H1 (cell line): ENCODE measurements around the gene ADCY9. TPM values are rescaled to one million over a fixed set of nuclear protein-coding genes. Genes with fewer than 3 reads are reported as not detected.

Source experiments
- CTCF ChIA-PET: fragments of 300-600 bp; sonication (Branson Sonifier 250); formaldehyde crosslinking; loops from one replicate; lab custom pipeline; 2021; ENCODE audit not compliant: partially characterized antibody; lab: Charles Lee
- POLR2A ChIA-PET: fragments of 300-600 bp; sonication (Branson Sonifier 250); formaldehyde crosslinking; loops from one replicate; lab custom pipeline; 2021; ENCODE audit warnings: inconsistent platforms; ENCODE audit not compliant: partially characterized antibody; lab: Charles Lee
- DNase-seq, 2 experiments: peaks; one replicate each; pipeline versions ENCODE4 v3.0.0 to v3.0.0-alpha.2; 2010 to 2022; ENCODE audit warnings: low spot score in 2 of 2, low read depth in 1 of 2, mixed read lengths in 1 of 2
- FAIRE-seq: peaks from 2 replicates; lab custom pipeline; 2011; peaks lifted over from hg19 to GRCh38; lab: Jason Lieb, UNC
- H2AFZ ChIP-seq: 2 replicates; pipeline ENCODE4 v1.8.1; 2012; ENCODE audit warnings: low read length, inconsistent platforms
- H2AK5ac ChIP-seq: 2 replicates; pipeline ENCODE4 v1.6.1; 2013; ENCODE audit warnings: low read depth, low read length
- H2BK120ac ChIP-seq: replicated peaks from 2 replicates; pipeline ENCODE3; 2013; ENCODE audit warnings: low read depth, low read length, inconsistent platforms
- H2BK12ac ChIP-seq: 2 replicates; pipeline ENCODE4 v1.6.1; 2013; ENCODE audit warnings: low read depth, low read length
- H2BK15ac ChIP-seq: 2 replicates; pipeline ENCODE4 v1.6.1; 2013; ENCODE audit warnings: low read length
- H2BK20ac ChIP-seq: 2 replicates; pipeline ENCODE4 v1.6.1; 2013; ENCODE audit warnings: low read length
- H2BK5ac ChIP-seq: 2 replicates; pipeline ENCODE4 v1.6.1; 2013; ENCODE audit warnings: low read depth, low read length
- H3K14ac ChIP-seq: 2 replicates; pipeline ENCODE4 v1.6.1; 2013; ENCODE audit warnings: inconsistent platforms; ENCODE audit not compliant: insufficient read length
- H3K18ac ChIP-seq: 2 replicates; pipeline ENCODE4 v1.6.1; 2013; ENCODE audit warnings: low read length; ENCODE audit errors: extremely low read depth
- H3K23ac ChIP-seq: 2 replicates; pipeline ENCODE4 v1.6.1; 2013; ENCODE audit warnings: inconsistent platforms; ENCODE audit not compliant: insufficient read length
- H3K23me2 ChIP-seq: 2 replicates; pipeline ENCODE4 v1.6.1; 2013; ENCODE audit warnings: low read depth, low read length
- H3K27ac ChIP-seq: 2 replicates; pipeline ENCODE4 v1.6.1; 2011; ENCODE audit warnings: low read depth, low read length, inconsistent platforms
- H3K27me3 ChIP-seq, 4 experiments: replicated peaks in 1 of 4; 1 replicate in 1 of 4; 2 replicates in 3 of 4; pipeline versions ENCODE4 v1.6.1 to v1.8.1; 2011 to 2013; ENCODE audit warnings: low read length in 3 of 4, mild to moderate bottlenecking in 3 of 4, inconsistent platforms in 2 of 4, mixed read lengths in 2 of 4, moderate library complexity in 1 of 4; ENCODE audit not compliant: control insufficient read depth in 3 of 4, insufficient read depth in 3 of 4; ENCODE audit errors: extremely low read depth in 1 of 4
- H3K36me3 ChIP-seq, 4 experiments: 2 replicates each; pipeline versions ENCODE4 v1.6.1 to v1.8.1; 2011 to 2013; ENCODE audit warnings: mild to moderate bottlenecking in 4 of 4, low read length in 3 of 4, moderate library complexity in 2 of 4, control low read depth in 1 of 4, inconsistent platforms in 1 of 4; ENCODE audit not compliant: insufficient read depth in 4 of 4, control insufficient read depth in 2 of 4
- H3K4ac ChIP-seq: replicated peaks from 2 replicates; pipeline ENCODE3; 2013; ENCODE audit warnings: low read length, low read depth, mixed read lengths, inconsistent platforms; ENCODE audit not compliant: insufficient read length
- H3K4me1 ChIP-seq, 4 experiments: replicated peaks in 1 of 4; 1 replicate in 1 of 4; 2 replicates in 3 of 4; pipeline versions ENCODE4 v1.6.1 to v1.8.1; 2011 to 2013; ENCODE audit warnings: low read length in 3 of 4, inconsistent platforms in 2 of 4, mixed read lengths in 1 of 4; ENCODE audit not compliant: insufficient read depth in 4 of 4, control insufficient read depth in 3 of 4
- H3K4me2 ChIP-seq, 2 experiments: 2 replicates each; pipeline versions ENCODE4 v1.6.1 to v1.8.1; 2011 to 2013; ENCODE audit warnings: low read depth in 2 of 2, low read length in 2 of 2, control low read depth in 1 of 2, inconsistent platforms in 1 of 2, mild to moderate bottlenecking in 1 of 2; ENCODE audit not compliant: insufficient read depth in 1 of 2
- H3K4me3 ChIP-seq, 4 experiments: fragments of 200-600, 300-600 bp in 1 of 4; sonication (generic), shearing (Covaris generic), sonication (Bioruptor Twin) in 1 of 4; 2 replicates each; pipeline versions ENCODE4 v1.5.1 to v1.8.1; 2011 to 2016; ENCODE audit warnings: low read length in 4 of 4, low read depth in 3 of 4, control low read depth in 2 of 4, inconsistent platforms in 2 of 4, mild to moderate bottlenecking in 2 of 4, mixed read lengths in 1 of 4, moderate library complexity in 1 of 4; ENCODE audit not compliant: insufficient read depth in 2 of 4; ENCODE audit errors: extremely low read depth in 1 of 4
- H3K56ac ChIP-seq: replicated peaks from 2 replicates; pipeline ENCODE3; 2013; ENCODE audit warnings: low read depth, mild to moderate bottlenecking, mixed read lengths, low read length, inconsistent platforms; ENCODE audit not compliant: insufficient read length
- H3K79me1 ChIP-seq: 2 replicates; pipeline ENCODE4 v1.6.1; 2013; ENCODE audit warnings: low read depth, low read length, control low read depth
- H3K79me2 ChIP-seq, 2 experiments: 2 replicates each; pipeline versions ENCODE4 v1.6.1 to v1.8.1; 2012 to 2013; ENCODE audit warnings: low read length in 2 of 2, mild to moderate bottlenecking in 2 of 2, inconsistent platforms in 1 of 2; ENCODE audit not compliant: insufficient read depth in 2 of 2, control insufficient read depth in 1 of 2
- H3K9ac ChIP-seq, 4 experiments: replicated peaks in 1 of 4; 1 replicate in 1 of 4; 2 replicates in 3 of 4; pipeline versions ENCODE4 v1.6.1 to v1.8.1; 2011 to 2013; ENCODE audit warnings: low read depth in 3 of 4, low read length in 3 of 4, control low read depth in 2 of 4, mild to moderate bottlenecking in 2 of 4, moderate library complexity in 2 of 4, inconsistent platforms in 1 of 4; ENCODE audit errors: extremely low read depth in 1 of 4
- H3K9me3 ChIP-seq, 2 experiments: 2 replicates each; pipeline versions ENCODE4 v1.6.1 to v1.8.1; 2012 to 2013; ENCODE audit warnings: mild to moderate bottlenecking in 2 of 2, moderate library complexity in 2 of 2, control low read depth in 1 of 2, inconsistent platforms in 1 of 2, low read depth in 1 of 2, low read length in 1 of 2, mixed read lengths in 1 of 2; ENCODE audit not compliant: insufficient read depth in 2 of 2
- H4K20me1 ChIP-seq, 2 experiments: replicated peaks in 1 of 2; 2 replicates each; pipeline versions ENCODE3 to v1.8.1; 2011 to 2013; ENCODE audit warnings: inconsistent platforms in 2 of 2, low read length in 2 of 2, mild to moderate bottlenecking in 1 of 2; ENCODE audit not compliant: insufficient read depth in 2 of 2, control insufficient read depth in 1 of 2
- H4K5ac ChIP-seq: 2 replicates; pipeline ENCODE4 v1.6.1; 2013; ENCODE audit warnings: low read length, low read depth, mixed read lengths, inconsistent platforms; ENCODE audit not compliant: insufficient read length
- H4K8ac ChIP-seq: 2 replicates; pipeline ENCODE4 v1.8.0; 2013; ENCODE audit warnings: mild to moderate bottlenecking, moderate library complexity, low read length, inconsistent platforms; ENCODE audit not compliant: insufficient read depth; ENCODE audit errors: extremely low read depth
- H4K91ac ChIP-seq: replicated peaks from 2 replicates; pipeline ENCODE3; 2013; ENCODE audit warnings: low read length, mixed read lengths, inconsistent platforms; ENCODE audit not compliant: insufficient read length
- ASH2L ChIP-seq: fragments of 200-600, 300-600 bp; sonication (generic); IDR thresholded peaks from one replicate; pipeline ENCODE4 v1.7.1; 2017; ENCODE audit warnings: low read length
- CHD1 ChIP-seq: IDR thresholded peaks from 2 replicates; pipeline ENCODE4 v1.6.1; 2012; ENCODE audit warnings: low read depth, low read length, improper control_type of control experiment
- CTCF ChIP-seq, 3 experiments: IDR thresholded peaks; 1 replicate in 2 of 3; 2 replicates in 1 of 3; pipeline versions ENCODE4 v1.5.1 to v1.6.1; 2011; ENCODE audit warnings: low read length in 3 of 3, mild to moderate bottlenecking in 3 of 3, inconsistent platforms in 2 of 3, low read depth in 1 of 3, moderate library complexity in 1 of 3; ENCODE audit not compliant: insufficient read depth in 1 of 3; ENCODE audit errors: control extremely low read depth in 1 of 3
- HDAC6 ChIP-seq: IDR thresholded peaks from one replicate; pipeline ENCODE4 v1.7.1; 2012; ENCODE audit warnings: low read depth, mild to moderate bottlenecking, inconsistent platforms, low read length, moderate library complexity
- PHF8 ChIP-seq: fragments of 200-600 bp; sonication (generic); conservative IDR thresholded peaks from 2 replicates; pipeline ENCODE4 v1.7.1; 2012; ENCODE audit warnings: low read depth, mild to moderate bottlenecking, inconsistent platforms, low read length, moderate library complexity
- RNF2 ChIP-seq: fragments of 200-900, 300-1000 bp; sonication (generic); IDR thresholded peaks from 2 replicates; pipeline ENCODE4 v1.7.1; 2016; ENCODE audit warnings: borderline replicate concordance, low read depth, mild to moderate bottlenecking, antibody characterized with exemption, low read length; ENCODE audit not compliant: poor library complexity, severe bottlenecking; ENCODE audit errors: missing control alignments
- WGBS, 2 experiments: shearing (Covaris generic) in 1 of 2; methylation state at CpG; one replicate each; pipeline versions ENCODE4 v1.1.6 to v1.1.7; 2013 to 2015; ENCODE audit warnings: low lambda C conversion rate in 2 of 2, mixed read lengths in 2 of 2, inconsistent platforms in 1 of 2, low coverage in 1 of 2, missing lambda C conversion rate in 1 of 2; ENCODE audit not compliant: insufficient replicate concordance in 2 of 2, insufficient coverage in 1 of 2, insufficient read length in 1 of 2; ENCODE audit errors: extremely low coverage in 1 of 2, missing lambda C conversion rate in 1 of 2; 5-methylcytosine and 5-hydroxymethylcytosine counted together
- polyA plus RNA-seq, 7 experiments: library from polyadenylated mRNA; depleted of rRNA in 3 of 7; stranded (reverse) in 5 of 7; unstranded in 2 of 7; fragments of >200 nt in 5 of 7; fragments of 200-250 nt in 2 of 7; gene quantifications; 1 replicate in 5 of 7; 2 replicates in 1 of 7; 4 replicates in 1 of 7; pipeline versions ENCODE4 v1.2.1 to v1.2.3, GENCODE V29; 2011 to 2013; ENCODE audit warnings: missing spikeins in 2 of 7, mixed read lengths in 2 of 7
- total RNA-seq: library from RNA; stranded (reverse); fragmentation: NEBNext Ultra II Directional; extraction: Animal tissue kit (Norgen Biotek cat#: 25700); gene quantifications from 2 replicates; pipeline ENCODE4 v1.2.1, GENCODE V29; 2021

Gene ADCY9
- total and polyA plus RNA-seq, 2 of the 8 experiments (the other 6 are each of a cell fraction or from before 2014, with no cell fraction given), result 5.4 to 13.1 TPM

DNA sequence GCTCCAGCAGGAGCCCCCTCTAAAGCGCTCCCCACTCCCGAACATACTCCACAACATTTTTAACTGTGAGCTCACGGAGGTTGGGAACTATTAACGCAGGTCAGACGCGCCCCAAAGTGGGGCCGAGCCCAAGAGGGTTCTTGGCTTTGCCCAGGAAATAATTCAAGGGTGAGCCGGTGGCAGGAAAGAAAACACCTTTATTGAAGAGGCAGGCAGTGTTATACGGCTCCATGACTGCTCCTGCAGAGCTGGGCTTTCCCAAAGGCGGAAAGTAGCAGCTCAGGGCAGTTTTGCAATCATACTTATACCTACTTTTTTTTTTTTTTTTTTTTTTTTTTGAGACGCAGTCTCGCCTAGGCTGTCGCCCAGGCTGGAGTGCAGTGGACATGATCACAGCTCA lies 6.2 kb downstream of the ADCY9 start:
- H3K9me3 ChIP-seq, result no peaks in the 10 kb centered on the region
- H3K4me2 ChIP-seq, result no peak overlapping the region
- H4K20me1 ChIP-seq, result peaks cover 0 to 1% of the 10 kb centered on the region in 2 experiments
- TF ChIP-seq CHD1 (no peak), CTCF (IDR thresholded peaks at IDR 0.05; ENCODE audit: control extremely low read depth in 1 of 3, insufficient read depth in 1 of 3, low read depth in 1 of 3, low read length in 3 of 3) (no peak), PHF8 (no peak), RNF2 (no peak), HDAC6 (no peak), ASH2L (no peak)

More for the DNA sequence above, 6.2 kb downstream of the ADCY9 start:
- Histone ChIP-seq H2BK20ac (no peak overlapping the region), H3K4me3 (no peak overlapping the region), H3K23ac (no peak overlapping the region), H2AK5ac (no peak overlapping the region), H4K91ac (no peak overlapping the region), H3K79me1 (no peaks in the 10 kb centered on the region; the same call in 1 of the 2 replicates), H3K56ac (no peak overlapping the region), H3K4ac (no peak overlapping the region), H3K27ac (no peak overlapping the region), H2BK15ac (no peak overlapping the region), H2BK12ac (no peak overlapping the region), H3K27me3 (peaks cover 0 to 12% (median 8%) of the 10 kb centered on the region in 4 experiments; a peak in 5 of 7 replicates), H3K4me1 (peaks cover 2 to 7% (median 4%) of the 10 kb centered on the region in 4 experiments; a peak in 6 of 7 replicates), H3K23me2 (peaks cover 5% of the 10 kb centered on the region; the same call in 1 of the 2 replicates), H3K9ac (no peak overlapping the region), H4K8ac (no peak overlapping the region), H3K36me3 (no peaks in the 10 kb centered on the region), H3K79me2 (no peaks in the 10 kb centered on the region), H4K5ac (no peak overlapping the region), H2AFZ (no peak overlapping the region), H3K14ac (no peak overlapping the region), H3K18ac (no peak overlapping the region), H2BK120ac (no peak overlapping the region), H2BK5ac (no peak overlapping the region)
- no peak for DNase-seq
- FAIRE-seq, result no peak
- CTCF ChIA-PET, result interaction anchor here (0.8 kb wide), 1 partner anchor 169 kb away, joined by 3 read pairs; no protein-coding TSS in a partner anchor
- 98% methylated on average over 10 of the region's 13 CpGs; no CpG with 5 or more reads in 1 of the 2 experiments for WGBS, 2 experiments
- POLR2A ChIA-PET, result interaction anchor here (1.5 kb wide), 1 partner anchor 11 kb away, joined by 5 read pairs; no protein-coding TSS in a partner anchor
